IMR-90 (cell line): ENCODE results near the gene NTM. TPM values are rescaled to one million over a fixed set of nuclear protein-coding genes. Genes with fewer than 3 reads are reported as not detected.

Experiments used
- ATAC-seq: fragments of 200-7000 bp; cut with Tn5 transposase; 2 replicates; pipeline ENCODE4 v1.9.1; 2020; ENCODE audit warnings: low read depth, mild to moderate bottlenecking, moderate library complexity
- BruUV-seq: library from RNA; stranded (reverse); fragments of 400-500 nt; replicated peaks from 2 replicates; lab custom pipeline; 2021; lab: Mats Ljungman, UMichigan
- CTCF ChIA-PET: fragments of 300-600 bp; formaldehyde crosslinking; extraction: SDS; loops from one replicate; lab custom pipeline; 2021; ENCODE audit warnings: antibody characterized with exemption; lab: Yijun Ruan, JAX
- POLR2A ChIA-PET: fragments of 300-600 bp; sonication (Branson Sonifier 250); formaldehyde crosslinking; loops from one replicate; lab custom pipeline; 2022; ENCODE audit warnings: antibody characterized with exemption; ENCODE audit not compliant: unreplicated experiment; lab: Charles Lee
- DNase-seq: peaks from one replicate; pipeline ENCODE4 v3.0.0; 2013
- H2AFZ ChIP-seq: replicated peaks from 2 replicates; pipeline ENCODE3; 2013; ENCODE audit warnings: low read length, mild to moderate bottlenecking; ENCODE audit not compliant: poor library complexity
- H2AK5ac ChIP-seq: 2 replicates; pipeline ENCODE4 v1.6.1; 2013; ENCODE audit warnings: low read depth, low read length, inconsistent platforms
- H2AK9ac ChIP-seq: replicated peaks from 2 replicates; pipeline ENCODE3; 2013; ENCODE audit warnings: mild to moderate bottlenecking, low read depth, low read length, moderate library complexity; ENCODE audit not compliant: poor library complexity
- H2BK120ac ChIP-seq: 2 replicates; pipeline ENCODE4 v1.6.1; 2013; ENCODE audit warnings: low read depth, low read length, inconsistent platforms
- H2BK15ac ChIP-seq: 3 replicates; pipeline ENCODE4 v1.6.1; 2013; ENCODE audit warnings: low read depth, low read length, inconsistent platforms
- H2BK20ac ChIP-seq: 2 replicates; pipeline ENCODE4 v1.6.1; 2013; ENCODE audit warnings: low read depth, mild to moderate bottlenecking, inconsistent platforms, low read length, moderate library complexity
- H2BK5ac ChIP-seq: 2 replicates; pipeline ENCODE4 v1.6.1; 2013; ENCODE audit warnings: mild to moderate bottlenecking, low read depth, low read length, inconsistent platforms; ENCODE audit not compliant: poor library complexity, severe bottlenecking
- H3K14ac ChIP-seq: replicated peaks from 2 replicates; pipeline ENCODE4 v1.6.1; 2013; ENCODE audit warnings: low read depth, low read length, inconsistent platforms
- H3K18ac ChIP-seq: 2 replicates; pipeline ENCODE4 v1.6.1; 2013; ENCODE audit warnings: low read depth, low read length, control low read depth
- H3K23ac ChIP-seq: 2 replicates; pipeline ENCODE4 v1.6.1; 2013; ENCODE audit warnings: low read depth, low read length, inconsistent platforms
- H3K27ac ChIP-seq: 2 replicates; pipeline ENCODE4 v1.5.1; 2013; ENCODE audit warnings: mild to moderate bottlenecking, control low read depth, low read length; ENCODE audit not compliant: insufficient read depth
- H3K27me3 ChIP-seq: 2 replicates; pipeline ENCODE4 v1.6.1; 2013; ENCODE audit warnings: low read length; ENCODE audit not compliant: control insufficient read depth, insufficient read depth
- H3K36me3 ChIP-seq: 2 replicates; pipeline ENCODE4 v1.6.1; 2013; ENCODE audit warnings: low read length, mixed read lengths; ENCODE audit not compliant: control insufficient read depth, insufficient read depth
- H3K4ac ChIP-seq: 2 replicates; pipeline ENCODE4 v1.6.1; 2013; ENCODE audit warnings: low read depth, low read length, inconsistent platforms
- H3K4me1 ChIP-seq: 2 replicates; pipeline ENCODE4 v1.6.1; 2013; ENCODE audit warnings: low read length, mixed read lengths; ENCODE audit not compliant: control insufficient read depth, insufficient read depth
- H3K4me2 ChIP-seq: 2 replicates; pipeline ENCODE4 v1.6.1; 2013; ENCODE audit warnings: low read depth, mild to moderate bottlenecking, control low read depth, low read length, moderate library complexity
- H3K4me3 ChIP-seq: 2 replicates; pipeline ENCODE4 v1.5.1; 2013; ENCODE audit warnings: low read depth, mild to moderate bottlenecking, control low read depth, low read length, moderate library complexity; ENCODE audit not compliant: insufficient read depth
- H3K56ac ChIP-seq: 2 replicates; pipeline ENCODE4 v1.6.1; 2013; ENCODE audit warnings: low read length, inconsistent platforms; ENCODE audit not compliant: insufficient read depth; ENCODE audit errors: extremely low read depth
- H3K79me1 ChIP-seq, 2 experiments: 2 replicates each; pipeline ENCODE4 v1.6.1; 2013; ENCODE audit warnings: low read length in 2 of 2, inconsistent platforms in 1 of 2, low read depth in 1 of 2
- H3K9ac ChIP-seq: 2 replicates; pipeline ENCODE4 v1.6.1; 2013; ENCODE audit warnings: low read depth, low read length, control low read depth
- H3K9me1 ChIP-seq: 2 replicates; pipeline ENCODE4 v1.6.1; 2013; ENCODE audit warnings: low read length, inconsistent platforms; ENCODE audit not compliant: insufficient read depth
- H3K9me3 ChIP-seq: 2 replicates; pipeline ENCODE4 v1.6.1; 2013; ENCODE audit warnings: low read length; ENCODE audit not compliant: control insufficient read depth, insufficient read depth
- H4K20me1 ChIP-seq: 2 replicates; pipeline ENCODE4 v1.6.1; 2013; ENCODE audit warnings: low read length, inconsistent platforms; ENCODE audit not compliant: insufficient read depth
- H4K5ac ChIP-seq: 2 replicates; pipeline ENCODE4 v1.6.1; 2013; ENCODE audit warnings: mild to moderate bottlenecking, low read depth, low read length, control low read depth
- H4K8ac ChIP-seq, 2 experiments: 2 replicates each; pipeline ENCODE4 v1.6.1; 2013; ENCODE audit warnings: low read depth in 2 of 2, low read length in 2 of 2, control low read depth in 1 of 2, inconsistent platforms in 1 of 2
- H4K91ac ChIP-seq: 2 replicates; pipeline ENCODE4 v1.6.1; 2013; ENCODE audit warnings: low read depth, low read length, inconsistent platforms; ENCODE audit not compliant: insufficient read depth
- BHLHE40 ChIP-seq: fragments of 150-350 bp; IDR thresholded peaks from 2 replicates; pipeline ENCODE4 v1.6.1; 2016; ENCODE audit warnings: mild to moderate bottlenecking, low read depth, low read length
- CHD1 ChIP-seq: IDR thresholded peaks from 2 replicates; pipeline ENCODE4 v1.6.1; 2012; ENCODE audit warnings: low read depth, low read length, improper control_type of control experiment
- FOS ChIP-seq: fragments of 150-350 bp; IDR thresholded peaks from 2 replicates; pipeline ENCODE4 v1.6.1; 2016; ENCODE audit warnings: low read depth, low read length
- MAFK ChIP-seq: IDR thresholded peaks from 2 replicates; pipeline ENCODE4 v1.6.1; 2012; ENCODE audit warnings: low read depth, low read length, improper control_type of control experiment
- MAZ ChIP-seq: IDR thresholded peaks from 2 replicates; pipeline ENCODE4 v1.6.1; 2012; ENCODE audit warnings: low read depth, mild to moderate bottlenecking, low read length, improper control_type of control experiment, moderate library complexity, borderline replicate concordance
- MXI1 ChIP-seq: IDR thresholded peaks from 2 replicates; pipeline ENCODE4 v1.6.1; 2012; ENCODE audit warnings: low read depth, mild to moderate bottlenecking, low read length, moderate library complexity, borderline replicate concordance
- NFE2L2 ChIP-seq: fragments of 150-350 bp; IDR thresholded peaks from 2 replicates; pipeline ENCODE4 v1.6.1; 2016; ENCODE audit warnings: low read depth, mild to moderate bottlenecking, low read length
- SMC3 ChIP-seq: fragments of 150-350 bp; IDR thresholded peaks from 2 replicates; pipeline ENCODE4 v1.6.1; 2016; ENCODE audit warnings: low read depth, mild to moderate bottlenecking, antibody characterized with exemption, low read length, moderate library complexity
- WGBS, 2 experiments: methylation state at CpG; one replicate each; pipeline versions ENCODE4 v1.1.5 to v1.1.7; 2013; ENCODE audit warnings: missing lambda C conversion rate in 2 of 2; ENCODE audit not compliant: insufficient read length in 1 of 2; ENCODE audit errors: extremely low coverage in 2 of 2; 5-methylcytosine and 5-hydroxymethylcytosine counted together
- dilution Hi-C: fragments of 300-500 bp; cut with HindIII; formaldehyde crosslinking; loops from one replicate; pipeline ENCODE4 v1.14.3; 2018; ENCODE audit warnings: low sequenced_read_pairs; ENCODE audit not compliant: unreplicated experiment
- in situ Hi-C: fragments of 300-500 bp; cut with MboI; formaldehyde crosslinking; loops from 3 replicates; pipeline ENCODE4 v1.14.3; 2019; ENCODE audit warnings: low sequenced_read_pairs, inconsistent platforms, mixed read lengths
- intact Hi-C: fragments of 100-400 bp; cut with micrococcal nuclease; formaldehyde crosslinking; loops from 2 replicates; pipeline ENCODE4 v1.10.0; 2022
- polyA plus RNA-seq, 3 experiments: library from polyadenylated mRNA; depleted of rRNA; stranded (reverse); fragments of >200 nt; gene quantifications; 2 replicates each; pipeline ENCODE4 v1.2.3, GENCODE V29; 2012; ENCODE audit warnings: low replicate concordance in 1 of 3
- total RNA-seq: library from RNA; depleted of rRNA; stranded (reverse); fragments of >200 nt; gene quantifications from 2 replicates; pipeline ENCODE4 v1.2.3, GENCODE V29; 2012
- TF ChIP-seq, protein P1 (sequence below): conservative IDR thresholded peaks from 2 replicates; pipeline ENCODE4 v1.5.1; 2012; ENCODE audit warnings: mild to moderate bottlenecking, low read depth, low read length, improper control_type of control experiment
- TF ChIP-seq, protein P2 (sequence below): fragments of 150-350 bp; IDR thresholded peaks from 2 replicates; pipeline ENCODE4 v1.6.1; 2016; ENCODE audit warnings: low read depth, mild to moderate bottlenecking, low read length, moderate library complexity, borderline replicate concordance
- TF ChIP-seq, protein P3 (sequence below): fragments of 150-350 bp; IDR thresholded peaks from 2 replicates; pipeline ENCODE4 v1.6.1; 2017; ENCODE audit warnings: mild to moderate bottlenecking, antibody characterized with exemption, low read length, low read depth

Gene NTM
- total and polyA plus RNA-seq, 2 of the 4 experiments (the other 2 are of a cell fraction) = 19.5 to 25.5 TPM

DNA sequence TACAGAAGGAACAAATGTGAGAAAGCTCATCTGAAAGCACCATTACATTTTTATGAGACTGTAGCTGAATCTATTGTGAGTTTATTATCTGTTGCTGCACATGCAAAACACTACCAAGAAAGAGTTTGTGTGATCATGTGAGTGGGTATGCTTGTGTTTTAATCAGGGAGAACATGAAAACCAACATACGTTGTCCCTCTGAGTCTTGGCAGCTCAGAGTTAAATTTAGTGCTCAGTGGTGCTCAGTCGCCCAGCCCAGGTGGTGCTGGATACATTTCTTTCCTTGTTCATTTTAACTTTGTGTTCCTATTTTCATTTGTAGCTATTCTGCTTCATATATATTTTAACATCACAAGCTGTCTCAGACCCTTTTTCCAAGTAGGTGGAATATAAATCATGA, 500.6 kb downstream of the NTM start:
- no peak overlapping the region for H3K14ac ChIP-seq
- no peak overlapping the region for H3K4me2 ChIP-seq
- H2AFZ ChIP-seq = no peak overlapping the region
- no peaks in the 10 kb centered on the region for H4K20me1 ChIP-seq
- H2BK5ac ChIP-seq = no peak overlapping the region
- DNase-seq (no peak), ATAC-seq (no peak)
- POLR2A ChIA-PET = no interaction called here
- no peak overlapping the region for H3K4me3 ChIP-seq
- H3K36me3 ChIP-seq = no peaks in the 10 kb centered on the region; the same call in 1 of the 2 replicates
- no peak overlapping the region for H4K5ac ChIP-seq
- TF ChIP-seq MAZ = no peak
- TF ChIP-seq CHD1 = no peak
- no peak for TF ChIP-seq SMC3
- TF ChIP-seq NFE2L2 = no peak
- TF ChIP-seq, protein P1, sequence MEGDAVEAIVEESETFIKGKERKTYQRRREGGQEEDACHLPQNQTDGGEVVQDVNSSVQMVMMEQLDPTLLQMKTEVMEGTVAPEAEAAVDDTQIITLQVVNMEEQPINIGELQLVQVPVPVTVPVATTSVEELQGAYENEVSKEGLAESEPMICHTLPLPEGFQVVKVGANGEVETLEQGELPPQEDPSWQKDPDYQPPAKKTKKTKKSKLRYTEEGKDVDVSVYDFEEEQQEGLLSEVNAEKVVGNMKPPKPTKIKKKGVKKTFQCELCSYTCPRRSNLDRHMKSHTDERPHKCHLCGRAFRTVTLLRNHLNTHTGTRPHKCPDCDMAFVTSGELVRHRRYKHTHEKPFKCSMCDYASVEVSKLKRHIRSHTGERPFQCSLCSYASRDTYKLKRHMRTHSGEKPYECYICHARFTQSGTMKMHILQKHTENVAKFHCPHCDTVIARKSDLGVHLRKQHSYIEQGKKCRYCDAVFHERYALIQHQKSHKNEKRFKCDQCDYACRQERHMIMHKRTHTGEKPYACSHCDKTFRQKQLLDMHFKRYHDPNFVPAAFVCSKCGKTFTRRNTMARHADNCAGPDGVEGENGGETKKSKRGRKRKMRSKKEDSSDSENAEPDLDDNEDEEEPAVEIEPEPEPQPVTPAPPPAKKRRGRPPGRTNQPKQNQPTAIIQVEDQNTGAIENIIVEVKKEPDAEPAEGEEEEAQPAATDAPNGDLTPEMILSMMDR = no peak
- no peak for TF ChIP-seq MXI1
- TF ChIP-seq, protein P2, sequence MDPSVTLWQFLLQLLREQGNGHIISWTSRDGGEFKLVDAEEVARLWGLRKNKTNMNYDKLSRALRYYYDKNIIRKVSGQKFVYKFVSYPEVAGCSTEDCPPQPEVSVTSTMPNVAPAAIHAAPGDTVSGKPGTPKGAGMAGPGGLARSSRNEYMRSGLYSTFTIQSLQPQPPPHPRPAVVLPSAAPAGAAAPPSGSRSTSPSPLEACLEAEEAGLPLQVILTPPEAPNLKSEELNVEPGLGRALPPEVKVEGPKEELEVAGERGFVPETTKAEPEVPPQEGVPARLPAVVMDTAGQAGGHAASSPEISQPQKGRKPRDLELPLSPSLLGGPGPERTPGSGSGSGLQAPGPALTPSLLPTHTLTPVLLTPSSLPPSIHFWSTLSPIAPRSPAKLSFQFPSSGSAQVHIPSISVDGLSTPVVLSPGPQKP = no peak
- no peak for TF ChIP-seq MAFK
- TF ChIP-seq FOS = no peak
- TF ChIP-seq, protein P3, sequence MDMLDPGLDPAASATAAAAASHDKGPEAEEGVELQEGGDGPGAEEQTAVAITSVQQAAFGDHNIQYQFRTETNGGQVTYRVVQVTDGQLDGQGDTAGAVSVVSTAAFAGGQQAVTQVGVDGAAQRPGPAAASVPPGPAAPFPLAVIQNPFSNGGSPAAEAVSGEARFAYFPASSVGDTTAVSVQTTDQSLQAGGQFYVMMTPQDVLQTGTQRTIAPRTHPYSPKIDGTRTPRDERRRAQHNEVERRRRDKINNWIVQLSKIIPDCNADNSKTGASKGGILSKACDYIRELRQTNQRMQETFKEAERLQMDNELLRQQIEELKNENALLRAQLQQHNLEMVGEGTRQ = no peak
- no peak for TF ChIP-seq BHLHE40
- dilution Hi-C loops (no loop called here), intact Hi-C loops (no loop called here), in situ Hi-C loops (loop anchor here (10.0 kb wide), 1 partner anchor 444 kb away; no protein-coding TSS in a partner anchor)
- no peak overlapping the region for H4K91ac ChIP-seq
- no peak overlapping the region for H2AK5ac ChIP-seq
- H2BK20ac ChIP-seq = no peak overlapping the region
- no TSS peak for BruUV-seq
- no peaks in the 10 kb centered on the region for H3K9me3 ChIP-seq
- no peak overlapping the region for H4K8ac ChIP-seq
- no peak overlapping the region for H3K27ac ChIP-seq
- H2BK120ac ChIP-seq = no peak overlapping the region
- H3K9me1 ChIP-seq = peaks cover under 1% of the 10 kb centered on the region; the same call in 1 of the 2 replicates
- no peak overlapping the region for H2AK9ac ChIP-seq
- H3K4me1 ChIP-seq = no peaks in the 10 kb centered on the region
- CTCF ChIA-PET = interaction anchor here (0.6 to 4.7 kb wide), 4 partner anchors 20 to 256 kb away, joined by 3 to 52 read pairs (median 4); no protein-coding TSS in a partner anchor
- no peaks in the 10 kb centered on the region for H3K79me1 ChIP-seq
- no peak overlapping the region for H3K4ac ChIP-seq
- WGBS, 2 experiments = no CpG with 5 or more reads among the region's 2 CpGs
- H3K23ac ChIP-seq = no peak overlapping the region
- no peak overlapping the region for H3K18ac ChIP-seq
- H3K56ac ChIP-seq = no peak overlapping the region
- no peak overlapping the region for H2BK15ac ChIP-seq
- H3K27me3 ChIP-seq = no peaks in the 10 kb centered on the region
- no peak overlapping the region for H3K9ac ChIP-seq
